Measurements from ENCODE around the gene ACTG2.

Gene ACTG2

GRCh38 chr2:73914667-73915066 is 21.9 kb downstream of the ACTG2 start:
- no peak for DNase-seq (ENCODE audit: low read depth)

- DNase-seq (ENCODE audit: low read depth) = no peak
Observed at GRCh38 chr2:73915437-73915993, 22.7 kb downstream of the ACTG2 start.

GRCh38 chr2:73916666-73917065 is 23.9 kb downstream of the ACTG2 start:
- DNase-seq (ENCODE audit: low read depth) = no peak

- DNase-seq (ENCODE audit: low read depth) = no peak
Observed at GRCh38 chr2:73917296-73917695, 24.5 kb downstream of the ACTG2 start.

GRCh38 chr2:73917696-73918207 is 24.9 kb downstream of the ACTG2 start:
- DNase-seq (ENCODE audit: low read depth) = no peak

GRCh38 chr2:73918856-73919255 is 26.0 kb downstream of the ACTG2 start:
- DNase-seq (ENCODE audit: low read depth) = no peak

- no peak for DNase-seq (ENCODE audit: low read depth)
Observed at GRCh38 chr2:73919596-73920228, 26.9 kb downstream of the ACTG2 start.

GRCh38 chr2:73920577-73921545 is 28.1 kb downstream of the ACTG2 start:
- no peak for DNase-seq (ENCODE audit: low read depth)

GRCh38 chr2:73921581-73921980 is 28.8 kb downstream of the ACTG2 start:
- no peak for DNase-seq (ENCODE audit: low read depth)

- no peak for DNase-seq (ENCODE audit: low read depth)
Observed at GRCh38 chr2:73922681-73923080, 29.9 kb downstream of the ACTG2 start.

- DNase-seq (ENCODE audit: low read depth) = no peak
Observed at GRCh38 chr2:73925033-73925704, 32.4 kb downstream of the ACTG2 start.

- no peak for DNase-seq (ENCODE audit: low read depth)
Observed at GRCh38 chr2:73925853-73926492, 33.2 kb downstream of the ACTG2 start.

GRCh38 chr2:73926493-73927327 is 33.9 kb downstream of the ACTG2 start, which contains the start of gene DGUOK:
Gene DGUOK, plus strand, starts transcription at chr2:73926880. Its CDS starts 31 bp downstream, at chr2:73926911.
- peak; percentile 96 for DNase-seq (ENCODE audit: low read depth)

GRCh38 chr2:73927344-73927743 is 34.5 kb downstream of the ACTG2 start:
- DNase-seq (ENCODE audit: low read depth) = no peak

GRCh38 chr2:73928963-73929347 is 36.1 kb downstream of the ACTG2 start:
- DNase-seq (ENCODE audit: low read depth) = no peak

- no peak for DNase-seq (ENCODE audit: low read depth)
Observed at GRCh38 chr2:73930386-73930785, 37.6 kb downstream of the ACTG2 start.

GRCh38 chr2:73931531-73932500 is 39.0 kb downstream of the ACTG2 start:
- peak; percentile 50 for DNase-seq (ENCODE audit: low read depth)

GRCh38 chr2:73933194-73933593 is 40.4 kb downstream of the ACTG2 start:
- no peak for DNase-seq (ENCODE audit: low read depth)

GRCh38 chr2:73935641-73936040 is 42.8 kb downstream of the ACTG2 start:
- DNase-seq (ENCODE audit: low read depth) = no peak
